Mesodermal cell (in vitro differentiated cells): ENCODE measurements around the gene CPT1A.

Experiments
- H3K27ac ChIP-seq: 2 replicates; pipeline ENCODE4 v1.7.0; 2013; ENCODE audit warnings: mild to moderate bottlenecking, low read depth, low read length, moderate library complexity; ENCODE audit not compliant: severe bottlenecking
- H3K36me3 ChIP-seq: 2 replicates; pipeline ENCODE4 v1.7.1; 2013; ENCODE audit warnings: mild to moderate bottlenecking, low read length, moderate library complexity; ENCODE audit not compliant: control insufficient read depth, insufficient read depth
- H3K4me1 ChIP-seq: one replicate; pipeline ENCODE4 v1.7.1; 2013; ENCODE audit warnings: mild to moderate bottlenecking, low read length; ENCODE audit not compliant: insufficient read depth, control insufficient read depth, poor library complexity, severe bottlenecking
- H3K4me3 ChIP-seq: 2 replicates; pipeline ENCODE4 v1.7.0; 2013; ENCODE audit warnings: low read length, control low read depth, mild to moderate bottlenecking; ENCODE audit not compliant: insufficient read depth, poor library complexity, severe bottlenecking; ENCODE audit errors: extremely low read depth
- H3K9me3 ChIP-seq: 2 replicates; pipeline ENCODE4 v1.7.1; 2013; ENCODE audit warnings: mild to moderate bottlenecking, low read length, moderate library complexity; ENCODE audit not compliant: control insufficient read depth
- WGBS, 2 experiments: methylation state at CpG; one replicate each; pipeline ENCODE4 v1.1.5; 2013; ENCODE audit warnings: missing lambda C conversion rate in 2 of 2; ENCODE audit not compliant: insufficient coverage in 2 of 2; 5-methylcytosine and 5-hydroxymethylcytosine counted together

The CPT1A gene

GRCh38 chr11:68784653-68785052, 57.1 kb downstream of the CPT1A start:
- Histone ChIP-seq H3K36me3 (no peaks in the 10 kb centered on the region), H3K27ac (no peak overlapping the region), H3K4me1 (no peaks in the 10 kb centered on the region), H3K4me3 (no peak overlapping the region), H3K9me3 (no peaks in the 10 kb centered on the region)
- WGBS, 2 experiments: 89 to 94% methylated on average over 10 to 13 of the region's 16 CpGs

GRCh38 chr11:68783216-68783821, 58.4 kb downstream of the CPT1A start:
- Histone ChIP-seq H3K36me3 (no peaks in the 10 kb centered on the region), H3K4me3 (no peak overlapping the region), H3K4me1 (no peaks in the 10 kb centered on the region), H3K27ac (no peak overlapping the region), H3K9me3 (no peaks in the 10 kb centered on the region)
- 88 to 92% methylated on average over 12 to 16 of the region's 16 CpGs for WGBS, 2 experiments

- no peaks in the 10 kb centered on the region for H3K4me1 ChIP-seq
- H3K9me3 ChIP-seq: no peaks in the 10 kb centered on the region
- WGBS, 2 experiments: 95 to 98% methylated on average over 26 of the region's 26 CpGs
- H3K4me3 ChIP-seq: no peak overlapping the region
- no peaks in the 10 kb centered on the region for H3K36me3 ChIP-seq
- H3K27ac ChIP-seq: no peak overlapping the region
Measured at GRCh38 chr11:68782711-68783110, 59.0 kb downstream of the CPT1A start.

- H3K27ac ChIP-seq: no peak overlapping the region
- H3K4me3 ChIP-seq: no peak overlapping the region
- no peaks in the 10 kb centered on the region for H3K4me1 ChIP-seq
- no peaks in the 10 kb centered on the region for H3K9me3 ChIP-seq
- H3K36me3 ChIP-seq: no peaks in the 10 kb centered on the region
- 43 to 62% methylated on average over 1 to 3 of the region's 4 CpGs for whole genome bisulfite sequencing, 2 experiments
Measured at GRCh38 chr11:68780829-68781228, 60.9 kb downstream of the CPT1A start.

GRCh38 chr11:68778205-68778604, 63.5 kb downstream of the CPT1A start:
- H3K36me3 ChIP-seq: no peaks in the 10 kb centered on the region
- H3K27ac ChIP-seq: no peak overlapping the region
- 90 to 100% methylated on average over 2 to 6 of the region's 7 CpGs for WGBS, 2 experiments
- H3K4me3 ChIP-seq: no peak overlapping the region
- H3K9me3 ChIP-seq: no peaks in the 10 kb centered on the region
- H3K4me1 ChIP-seq: no peaks in the 10 kb centered on the region

GRCh38 chr11:68776442-68777235, 65.1 kb downstream of the CPT1A start:
- Histone ChIP-seq H3K36me3 (no peaks in the 10 kb centered on the region), H3K4me3 (no peak overlapping the region), H3K27ac (no peak overlapping the region), H3K4me1 (no peaks in the 10 kb centered on the region), H3K9me3 (no peaks in the 10 kb centered on the region)
- 87 to 90% methylated on average over 16 of the region's 20 CpGs for WGBS, 2 experiments

GRCh38 chr11:68775951-68776388, 65.7 kb downstream of the CPT1A start:
- no peaks in the 10 kb centered on the region for H3K9me3 ChIP-seq
- H3K4me3 ChIP-seq: no peak overlapping the region
- no peaks in the 10 kb centered on the region for H3K36me3 ChIP-seq
- H3K4me1 ChIP-seq: no peaks in the 10 kb centered on the region
- no peak overlapping the region for H3K27ac ChIP-seq
- WGBS, 2 experiments: 96 to 100% methylated on average over 2 to 3 of the region's 4 CpGs

- 94 to 98% methylated on average over 5 to 6 of the region's 9 CpGs for WGBS, 2 experiments
- Histone ChIP-seq H3K9me3 (no peaks in the 10 kb centered on the region), H3K36me3 (no peaks in the 10 kb centered on the region), H3K4me1 (no peaks in the 10 kb centered on the region), H3K4me3 (no peak overlapping the region), H3K27ac (no peak overlapping the region)
Measured at GRCh38 chr11:68774194-68774585, 67.5 kb downstream of the CPT1A start.

- Histone ChIP-seq H3K27ac (no peak overlapping the region), H3K4me3 (no peak overlapping the region), H3K4me1 (no peaks in the 10 kb centered on the region), H3K36me3 (no peaks in the 10 kb centered on the region), H3K9me3 (no peaks in the 10 kb centered on the region)
- 92 to 94% methylated on average over 18 to 22 of the region's 22 CpGs for WGBS, 2 experiments
Measured at GRCh38 chr11:68773521-68774193, 68.1 kb downstream of the CPT1A start.

- Histone ChIP-seq H3K36me3 (no peaks in the 10 kb centered on the region), H3K9me3 (no peaks in the 10 kb centered on the region), H3K27ac (no peak overlapping the region), H3K4me1 (no peaks in the 10 kb centered on the region), H3K4me3 (no peak overlapping the region)
- 94 to 97% methylated on average over 18 to 20 of the region's 20 CpGs for WGBS, 2 experiments
Measured at GRCh38 chr11:68772936-68773335, 68.8 kb downstream of the CPT1A start.
